Measurements from ENCODE around the gene TLX2. TPM values are rescaled to one million over a fixed set of nuclear protein-coding genes. Genes with fewer than 3 reads are reported as not detected.

TLX2 gene
- total and polyA plus RNA-seq, 2 of the 13 experiments (the other 11 are each of a cell fraction or from before 2014, with no cell fraction given), result 0.05 to 0.20 TPM

DNA sequence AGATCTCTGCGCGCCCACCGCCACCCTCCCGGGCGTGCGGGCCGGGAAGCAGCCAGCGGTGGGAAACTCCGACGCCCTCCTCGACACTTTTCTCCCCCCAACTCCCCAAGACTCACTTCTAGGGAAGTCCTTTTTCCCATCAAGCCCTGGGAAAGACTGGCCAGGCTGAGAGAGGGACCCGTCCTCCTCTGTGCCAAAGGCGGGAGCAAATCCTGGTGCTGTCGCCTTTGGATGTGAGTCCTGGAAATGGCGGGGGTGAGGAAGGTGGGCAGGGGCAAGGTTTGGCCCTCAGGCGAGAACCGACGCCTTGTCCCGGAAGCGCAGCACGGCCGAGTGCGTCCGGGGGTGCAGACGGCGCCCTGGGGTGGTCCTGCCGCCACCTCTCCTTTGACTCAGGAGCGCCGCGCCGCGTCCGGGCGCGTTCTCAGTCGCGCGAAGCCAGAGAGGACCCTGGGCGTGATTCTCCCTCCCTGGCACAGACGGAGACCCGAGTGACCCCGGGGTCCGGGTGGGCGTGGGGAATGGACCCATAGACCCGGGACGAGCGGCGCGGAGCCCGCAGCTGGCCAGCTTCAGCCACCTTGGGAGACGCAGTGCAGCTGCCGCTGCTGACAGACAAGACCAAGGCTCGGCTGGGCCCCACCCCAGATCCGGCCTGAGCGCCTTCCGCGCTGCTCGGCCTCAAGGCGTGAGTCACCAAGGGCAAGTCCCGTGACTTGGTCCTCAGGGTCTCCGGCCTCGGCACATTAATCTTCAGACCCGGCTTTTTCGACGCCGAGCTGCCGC lies 11.3 kb upstream of the TLX2 start (continued):
- TF ChIP-seq, protein P1, sequence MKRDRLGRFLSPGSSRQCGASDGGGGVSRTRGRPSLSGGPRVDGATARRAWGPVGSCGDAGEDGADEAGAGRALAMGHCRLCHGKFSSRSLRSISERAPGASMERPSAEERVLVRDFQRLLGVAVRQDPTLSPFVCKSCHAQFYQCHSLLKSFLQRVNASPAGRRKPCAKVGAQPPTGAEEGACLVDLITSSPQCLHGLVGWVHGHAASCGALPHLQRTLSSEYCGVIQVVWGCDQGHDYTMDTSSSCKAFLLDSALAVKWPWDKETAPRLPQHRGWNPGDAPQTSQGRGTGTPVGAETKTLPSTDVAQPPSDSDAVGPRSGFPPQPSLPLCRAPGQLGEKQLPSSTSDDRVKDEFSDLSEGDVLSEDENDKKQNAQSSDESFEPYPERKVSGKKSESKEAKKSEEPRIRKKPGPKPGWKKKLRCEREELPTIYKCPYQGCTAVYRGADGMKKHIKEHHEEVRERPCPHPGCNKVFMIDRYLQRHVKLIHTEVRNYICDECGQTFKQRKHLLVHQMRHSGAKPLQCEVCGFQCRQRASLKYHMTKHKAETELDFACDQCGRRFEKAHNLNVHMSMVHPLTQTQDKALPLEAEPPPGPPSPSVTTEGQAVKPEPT (CRISPR knock-in tag; IDR thresholded peaks at IDR 0.05; ENCODE audit: low read depth), result peak; percentile 32; the same call in 1 of the 2 replicates
- peak; percentile 52; the same call in 1 of the 2 replicates for TF ChIP-seq ARNTL (CRISPR knock-in tag; IDR thresholded peaks at IDR 0.05)
- TF ChIP-seq SKI (IDR thresholded peaks at IDR 0.05; ENCODE audit: partially characterized antibody), result peak; percentile 48
- TF ChIP-seq MYNN (CRISPR knock-in tag; IDR thresholded peaks at IDR 0.05; ENCODE audit: low read depth), result no peak
- TF ChIP-seq, protein P2, sequence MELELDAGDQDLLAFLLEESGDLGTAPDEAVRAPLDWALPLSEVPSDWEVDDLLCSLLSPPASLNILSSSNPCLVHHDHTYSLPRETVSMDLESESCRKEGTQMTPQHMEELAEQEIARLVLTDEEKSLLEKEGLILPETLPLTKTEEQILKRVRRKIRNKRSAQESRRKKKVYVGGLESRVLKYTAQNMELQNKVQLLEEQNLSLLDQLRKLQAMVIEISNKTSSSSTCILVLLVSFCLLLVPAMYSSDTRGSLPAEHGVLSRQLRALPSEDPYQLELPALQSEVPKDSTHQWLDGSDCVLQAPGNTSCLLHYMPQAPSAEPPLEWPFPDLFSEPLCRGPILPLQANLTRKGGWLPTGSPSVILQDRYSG (CRISPR knock-in tag; IDR thresholded peaks at IDR 0.05), result no peak
- 0 out of 2 replicates have a peak, but pooled peaks have one; percentile 39 for TF ChIP-seq ZNF331 (CRISPR knock-in tag; IDR thresholded peaks at IDR 0.05)
- no peak; the same call in 1 of the 2 replicates for TF ChIP-seq ZNF546 (CRISPR knock-in tag; conservative IDR thresholded peaks at IDR 0.05)
- TF ChIP-seq EHMT2 (IDR thresholded peaks at IDR 0.05; ENCODE audit: borderline replicate concordance, low read depth, low read length), result no peak
- TF ChIP-seq, protein P3, sequence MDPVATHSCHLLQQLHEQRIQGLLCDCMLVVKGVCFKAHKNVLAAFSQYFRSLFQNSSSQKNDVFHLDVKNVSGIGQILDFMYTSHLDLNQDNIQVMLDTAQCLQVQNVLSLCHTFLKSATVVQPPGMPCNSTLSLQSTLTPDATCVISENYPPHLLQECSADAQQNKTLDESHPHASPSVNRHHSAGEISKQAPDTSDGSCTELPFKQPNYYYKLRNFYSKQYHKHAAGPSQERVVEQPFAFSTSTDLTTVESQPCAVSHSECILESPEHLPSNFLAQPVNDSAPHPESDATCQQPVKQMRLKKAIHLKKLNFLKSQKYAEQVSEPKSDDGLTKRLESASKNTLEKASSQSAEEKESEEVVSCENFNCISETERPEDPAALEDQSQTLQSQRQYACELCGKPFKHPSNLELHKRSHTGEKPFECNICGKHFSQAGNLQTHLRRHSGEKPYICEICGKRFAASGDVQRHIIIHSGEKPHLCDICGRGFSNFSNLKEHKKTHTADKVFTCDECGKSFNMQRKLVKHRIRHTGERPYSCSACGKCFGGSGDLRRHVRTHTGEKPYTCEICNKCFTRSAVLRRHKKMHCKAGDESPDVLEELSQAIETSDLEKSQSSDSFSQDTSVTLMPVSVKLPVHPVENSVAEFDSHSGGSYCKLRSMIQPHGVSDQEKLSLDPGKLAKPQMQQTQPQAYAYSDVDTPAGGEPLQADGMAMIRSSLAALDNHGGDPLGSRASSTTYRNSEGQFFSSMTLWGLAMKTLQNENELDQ (CRISPR knock-in tag; IDR thresholded peaks at IDR 0.05; ENCODE audit: borderline replicate concordance), result no peak
- TF ChIP-seq NBN (conservative IDR thresholded peaks at IDR 0.05), result no peak
- TF ChIP-seq, protein P4, sequence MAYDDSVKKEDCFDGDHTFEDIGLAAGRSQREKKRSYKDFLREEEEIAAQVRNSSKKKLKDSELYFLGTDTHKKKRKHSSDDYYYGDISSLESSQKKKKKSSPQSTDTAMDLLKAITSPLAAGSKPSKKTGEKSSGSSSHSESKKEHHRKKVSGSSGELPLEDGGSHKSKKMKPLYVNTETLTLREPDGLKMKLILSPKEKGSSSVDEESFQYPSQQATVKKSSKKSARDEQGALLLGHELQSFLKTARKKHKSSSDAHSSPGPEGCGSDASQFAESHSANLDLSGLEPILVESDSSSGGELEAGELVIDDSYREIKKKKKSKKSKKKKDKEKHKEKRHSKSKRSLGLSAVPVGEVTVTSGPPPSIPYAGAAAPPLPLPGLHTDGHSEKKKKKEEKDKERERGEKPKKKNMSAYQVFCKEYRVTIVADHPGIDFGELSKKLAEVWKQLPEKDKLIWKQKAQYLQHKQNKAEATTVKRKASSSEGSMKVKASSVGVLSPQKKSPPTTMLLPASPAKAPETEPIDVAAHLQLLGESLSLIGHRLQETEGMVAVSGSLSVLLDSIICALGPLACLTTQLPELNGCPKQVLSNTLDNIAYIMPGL (CRISPR knock-in tag; IDR thresholded peaks at IDR 0.05; ENCODE audit: borderline replicate concordance in 1 of 2, low read depth in 1 of 2), result peak; percentile 92 to 98
- TF ChIP-seq, protein P5, sequence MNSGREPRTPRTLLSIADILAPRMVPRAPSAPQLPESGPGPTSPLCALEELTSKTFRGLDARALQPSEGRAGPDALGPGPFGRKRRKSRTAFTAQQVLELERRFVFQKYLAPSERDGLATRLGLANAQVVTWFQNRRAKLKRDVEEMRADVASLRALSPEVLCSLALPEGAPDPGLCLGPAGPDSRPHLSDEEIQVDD (CRISPR knock-in tag; IDR thresholded peaks at IDR 0.05; ENCODE audit: borderline replicate concordance), result no peak; the same call in 1 of the 2 replicates
- TF ChIP-seq ZNF557 (CRISPR knock-in tag; IDR thresholded peaks at IDR 0.05), result 0 out of 2 replicates have a peak, but pooled peaks have one; percentile 9
- TF ChIP-seq ZNF776 (CRISPR knock-in tag; IDR thresholded peaks at IDR 0.05), result peak; percentile 61; the same call in 1 of the 2 replicates
- TF ChIP-seq TGIF2 (CRISPR knock-in tag; IDR thresholded peaks at IDR 0.05), result 0 out of 2 replicates have a peak, but pooled peaks have one; percentile 24
- TF ChIP-seq, protein P6, sequence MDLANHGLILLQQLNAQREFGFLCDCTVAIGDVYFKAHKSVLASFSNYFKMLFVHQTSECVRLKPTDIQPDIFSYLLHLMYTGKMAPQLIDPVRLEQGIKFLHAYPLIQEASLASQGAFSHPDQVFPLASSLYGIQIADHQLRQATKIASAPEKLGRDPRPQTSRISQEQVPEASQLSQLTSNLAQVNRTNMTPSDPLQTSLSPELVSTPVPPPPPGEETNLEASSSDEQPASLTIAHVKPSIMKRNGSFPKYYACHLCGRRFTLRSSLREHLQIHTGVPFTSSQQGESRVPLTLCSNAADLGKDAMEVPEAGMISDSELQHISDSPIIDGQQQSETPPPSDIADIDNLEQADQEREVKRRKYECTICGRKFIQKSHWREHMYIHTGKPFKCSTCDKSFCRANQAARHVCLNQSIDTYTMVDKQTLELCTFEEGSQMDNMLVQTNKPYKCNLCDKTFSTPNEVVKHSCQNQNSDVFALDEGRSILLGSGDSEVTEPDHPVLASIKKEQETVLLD (CRISPR knock-in tag; IDR thresholded peaks at IDR 0.05; ENCODE audit: low read depth), result no peak
- TF ChIP-seq CBFB (CRISPR knock-in tag; IDR thresholded peaks at IDR 0.05), result peak; percentile 57; the same call in 1 of the 2 replicates
- peak; percentile 50; the same call in 1 of the 2 replicates for TF ChIP-seq FOXC1 (CRISPR knock-in tag; IDR thresholded peaks at IDR 0.05; ENCODE audit: borderline replicate concordance)
- 0 out of 2 replicates have a peak, but pooled peaks have one; percentile 24 for TF ChIP-seq EED (CRISPR knock-in tag; IDR thresholded peaks at IDR 0.05)

All from HepG2 (cell line).